Measurements from ENCODE around the gene NCOA1. TPM values are rescaled to one million over a fixed set of nuclear protein-coding genes. Genes with fewer than 3 reads are reported as not detected.
"Not testable (repeated sequence)": the region's sequence is repeated elsewhere in the genome, so short reads cannot be mapped to it uniquely, and the experiment has no call there.

The NCOA1 gene
- polyA plus RNA-seq, 6 donors from 2014 or later = 9.8 to 21.3 (median 12.6) TPM

GRCh38 chr2:24463271-24463670, 27.8 kb upstream of the NCOA1 start:
- no peak for ATAC-seq (ENCODE audit: low read depth in 2 of 2)
- H3K36me3 Mint-ChIP-seq = no peaks in the 10 kb centered on the region
- no peak for DNase-seq
- peak overlapping the region in 1 of 8 donors; percentile 0 for H3K4me3 Mint-ChIP-seq
- H3K27ac Mint-ChIP-seq = no peak overlapping the region
- peaks cover 0 to 10% (median 7%) of the 10 kb centered on the region in 3 donors for H3K27me3 Mint-ChIP-seq
- no peaks in the 10 kb centered on the region for H3K4me1 Mint-ChIP-seq
- no peaks in the 10 kb centered on the region for H3K9me3 Mint-ChIP-seq

- ATAC-seq (ENCODE audit: low read depth in 2 of 2) = no peak
- Mint-ChIP-seq H3K36me3 (no peaks in the 10 kb centered on the region), H3K4me1 (no peaks in the 10 kb centered on the region), H3K27me3 (peaks cover 9 to 16% (median 9%) of the 10 kb centered on the region in 3 donors), H3K9me3 (peaks cover 0 to 12% (median 0%) of the 10 kb centered on the region in 7 donors), H3K27ac (peak overlapping the region in 1 of 6 donors; percentile 32), H3K4me3 (no peak overlapping the region)
- no peak for DNase-seq
Measured at GRCh38 chr2:24466871-24467870, 23.9 kb upstream of the NCOA1 start.

- ATAC-seq (ENCODE audit: low read depth in 2 of 2); DNase-seq; H3K27ac Mint-ChIP-seq; H3K36me3 Mint-ChIP-seq; H3K4me3 Mint-ChIP-seq; H3K4me1 Mint-ChIP-seq: not testable (repeated sequence)
- H3K27me3 Mint-ChIP-seq = peaks cover 9 to 12% (median 9%) of the 10 kb centered on the region in 3 donors
- H3K9me3 Mint-ChIP-seq = peaks cover 0 to 12% (median 2%) of the 10 kb centered on the region in 7 donors
Measured at GRCh38 chr2:24468453-24468852, 22.6 kb upstream of the NCOA1 start.

GRCh38 chr2:24469148-24469650, 21.9 kb upstream of the NCOA1 start:
- no peak overlapping the region for H3K27ac Mint-ChIP-seq
- ATAC-seq (ENCODE audit: low read depth in 2 of 2) (no peak), DNase-seq (no peak)
- peaks cover 9 to 12% (median 9%) of the 10 kb centered on the region in 3 donors for H3K27me3 Mint-ChIP-seq
- no peaks in the 10 kb centered on the region for H3K36me3 Mint-ChIP-seq
- H3K4me1 Mint-ChIP-seq = no peaks in the 10 kb centered on the region
- H3K4me3 Mint-ChIP-seq = no peak overlapping the region
- H3K9me3 Mint-ChIP-seq = peaks cover 0 to 12% (median 2%) of the 10 kb centered on the region in 7 donors

- ATAC-seq (ENCODE audit: low read depth in 2 of 2) = peak in 1 of 2 donors; percentile 30
- Mint-ChIP-seq H3K4me1 (no peaks in the 10 kb centered on the region), H3K4me3 (no peak overlapping the region), H3K27ac (no peak overlapping the region), H3K36me3 (no peaks in the 10 kb centered on the region), H3K9me3 (peaks cover 0 to 12% (median 2%) of the 10 kb centered on the region in 7 donors), H3K27me3 (peaks cover 9 to 12% (median 9%) of the 10 kb centered on the region in 3 donors)
- DNase-seq = no peak
Measured at GRCh38 chr2:24471662-24472061, 19.4 kb upstream of the NCOA1 start.

- peaks cover 6 to 9% (median 9%) of the 10 kb centered on the region in 3 donors for H3K27me3 Mint-ChIP-seq
- H3K4me3 Mint-ChIP-seq = peak overlapping the region in 1 of 8 donors; percentile 35
- peaks cover 0 to 12% (median 2%) of the 10 kb centered on the region in 7 donors for H3K9me3 Mint-ChIP-seq
- DNase-seq = no peak
- ATAC-seq (ENCODE audit: low read depth in 2 of 2) = no peak
- H3K27ac Mint-ChIP-seq = no peak overlapping the region
- H3K4me1 Mint-ChIP-seq = no peaks in the 10 kb centered on the region
- no peaks in the 10 kb centered on the region for H3K36me3 Mint-ChIP-seq
Measured at GRCh38 chr2:24472416-24472815, 18.6 kb upstream of the NCOA1 start.

- Mint-ChIP-seq H3K36me3 (no peaks in the 10 kb centered on the region), H3K27me3 (peaks cover 6 to 8% (median 6%) of the 10 kb centered on the region in 3 donors), H3K4me3 (no peak overlapping the region), H3K4me1 (no peaks in the 10 kb centered on the region), H3K27ac (no peak overlapping the region), H3K9me3 (peaks cover 0 to 9% (median 2%) of the 10 kb centered on the region in 7 donors)
- no peak for DNase-seq
- no peak for ATAC-seq (ENCODE audit: low read depth in 2 of 2)
Measured at GRCh38 chr2:24473626-24474025, 17.4 kb upstream of the NCOA1 start.

- DNase-seq = no peak
- Mint-ChIP-seq H3K4me1 (no peaks in the 10 kb centered on the region), H3K4me3 (no peak overlapping the region), H3K27ac (no peak overlapping the region), H3K36me3 (no peaks in the 10 kb centered on the region), H3K9me3 (peaks cover 0 to 5% (median 0%) of the 10 kb centered on the region in 7 donors), H3K27me3 (peaks cover 1 to 6% (median 3%) of the 10 kb centered on the region in 3 donors)
- no peak for ATAC-seq (ENCODE audit: low read depth in 2 of 2)
Measured at GRCh38 chr2:24474053-24474452, 17.0 kb upstream of the NCOA1 start.

GRCh38 chr2:24477229-24477628, 13.8 kb upstream of the NCOA1 start:
- Mint-ChIP-seq H3K4me3 (no peak overlapping the region), H3K27me3 (peaks cover 6 to 10% (median 10%) of the 10 kb centered on the region in 3 donors), H3K36me3 (peaks cover 0 to 4% of the 10 kb centered on the region in 2 donors), H3K4me1 (no peaks in the 10 kb centered on the region), H3K27ac (peak overlapping the region in 1 of 6 donors; percentile 18), H3K9me3 (peaks cover 0 to 4% (median 3%) of the 10 kb centered on the region in 7 donors)
- ATAC-seq (ENCODE audit: low read depth in 2 of 2) (peak in 1 of 2 donors; percentile 11), DNase-seq (no peak)

- no peak overlapping the region for H3K4me3 Mint-ChIP-seq
- DNase-seq (no peak), ATAC-seq (ENCODE audit: low read depth in 2 of 2) (no peak)
- H3K4me1 Mint-ChIP-seq = no peaks in the 10 kb centered on the region
- H3K27me3 Mint-ChIP-seq = peaks cover 9 to 19% (median 10%) of the 10 kb centered on the region in 3 donors
- H3K36me3 Mint-ChIP-seq = peaks cover 0 to 4% of the 10 kb centered on the region in 2 donors
- H3K9me3 Mint-ChIP-seq = peaks cover 0 to 4% (median 0%) of the 10 kb centered on the region in 7 donors
- H3K27ac Mint-ChIP-seq = no peak overlapping the region
Measured at GRCh38 chr2:24478243-24478642, 12.8 kb upstream of the NCOA1 start.

- H3K27ac Mint-ChIP-seq = no peak overlapping the region
Measured at GRCh38 chr2:24480245-24480644, 10.8 kb upstream of the NCOA1 start.

GRCh38 chr2:24482251-24482971, 8.6 kb upstream of the NCOA1 start:
- ATAC-seq (ENCODE audit: low read depth in 2 of 2) = no peak
- Mint-ChIP-seq H3K27ac (no peak overlapping the region), H3K36me3 (peaks cover 0 to 4% of the 10 kb centered on the region in 2 donors), H3K9me3 (peaks cover 0 to 4% (median 0%) of the 10 kb centered on the region in 7 donors), H3K4me1 (no peaks in the 10 kb centered on the region), H3K4me3 (no peak overlapping the region), H3K27me3 (peaks cover 10 to 26% (median 15%) of the 10 kb centered on the region in 3 donors)
- no peak for DNase-seq

More at GRCh38 chr2:24480245-24480644, 10.8 kb upstream of the NCOA1 start:
- peaks cover 0 to 4% of the 10 kb centered on the region in 2 donors for H3K36me3 Mint-ChIP-seq
- DNase-seq (no peak), ATAC-seq (ENCODE audit: low read depth in 2 of 2) (no peak)
- H3K9me3 Mint-ChIP-seq = peaks cover 0 to 4% (median 0%) of the 10 kb centered on the region in 7 donors
- no peak overlapping the region for H3K4me3 Mint-ChIP-seq
- H3K27me3 Mint-ChIP-seq = peaks cover 10 to 26% (median 15%) of the 10 kb centered on the region in 3 donors
- no peaks in the 10 kb centered on the region for H3K4me1 Mint-ChIP-seq

- no peak for ATAC-seq (ENCODE audit: low read depth in 2 of 2)
- no peak overlapping the region for H3K4me3 Mint-ChIP-seq
- DNase-seq = no peak
- H3K9me3 Mint-ChIP-seq = peaks cover 0 to 4% (median 0%) of the 10 kb centered on the region in 7 donors
- H3K27ac Mint-ChIP-seq = no peak overlapping the region
- H3K27me3 Mint-ChIP-seq = peaks cover 10 to 26% (median 15%) of the 10 kb centered on the region in 3 donors
- no peaks in the 10 kb centered on the region for H3K4me1 Mint-ChIP-seq
- peaks cover 0 to 4% of the 10 kb centered on the region in 2 donors for H3K36me3 Mint-ChIP-seq
Measured at GRCh38 chr2:24482972-24483300, 8.1 kb upstream of the NCOA1 start.

All from naive B cell (primary cell).